Body of pancreas (tissue), 4 donors: ENCODE data around the gene SERPINB10. TPM values are rescaled to one million over a fixed set of nuclear protein-coding genes. Genes with fewer than 3 reads are reported as not detected.

Experiments
- ATAC-seq: fragments of 150-250 bp; one replicate; pipeline ENCODE4 v1.9.1; 2016
- DNase-seq, 4 donors: peaks; one replicate each; pipeline ENCODE4 v3.0.0-alpha.2; 2019
- H3K27ac ChIP-seq, 4 donors: fragments of 200-600 bp; sonication (generic); 1 replicate in 3 of 4; 2 replicates in 1 of 4; pipeline versions ENCODE4 v1.5.1 to v1.6.1; 2016 to 2019; ENCODE audit warnings: mild to moderate bottlenecking in 1 of 4, mixed read lengths in 1 of 4, moderate library complexity in 1 of 4
- H3K27me3 ChIP-seq, 2 donors: fragments of 200-600 bp; sonication (generic); one replicate each; pipeline ENCODE4 v1.6.0; 2016; ENCODE audit warnings: mild to moderate bottlenecking in 1 of 2
- H3K36me3 ChIP-seq, 2 donors: fragments of 200-600 bp; sonication (generic); replicated peaks in 1 of 2; 2 replicates each; pipeline ENCODE4 v1.5.1; 2016; ENCODE audit warnings: low read depth in 2 of 2; ENCODE audit not compliant: insufficient read depth in 1 of 2
- H3K4me1 ChIP-seq: fragments of 200-600 bp; sonication (generic); one replicate; pipeline ENCODE4 v1.6.0; 2016
- H3K4me3 ChIP-seq, 2 donors: fragments of 200-600 bp; sonication (generic); 1 replicate in 1 of 2; 2 replicates in 1 of 2; pipeline ENCODE4 v1.5.1; 2016 to 2019
- H3K9me3 ChIP-seq, 3 donors: fragments of 200-600 bp; sonication (generic); 1 replicate in 2 of 3; 2 replicates in 1 of 3; pipeline ENCODE4 v1.5.1; 2016
- CTCF ChIP-seq, 7 experiments: fragments of 450-650 bp in 4 of 7; fragments of 200-600 bp in 3 of 7; sonication (generic) in 3 of 7; IDR thresholded peaks; one replicate each; pipeline ENCODE4 v1.5.1; 2016 to 2019; ENCODE audit warnings: antibody characterized with exemption in 7 of 7
- POLR2A ChIP-seq, 3 donors: fragments of 450-650 bp; IDR thresholded peaks; one replicate each; pipeline ENCODE4 v1.6.1; 2016; ENCODE audit warnings: antibody characterized with exemption in 3 of 3, mild to moderate bottlenecking in 2 of 3
- WGBS, 2 donors: methylation state at CpG; one replicate each; pipeline ENCODE4 v1.1.5; 2017; 5-methylcytosine and 5-hydroxymethylcytosine counted together
- intact Hi-C: fragments of 100-400 bp; cut with DNase I; formaldehyde crosslinking; loops from one replicate; pipeline ENCODE4 v1.15.1; 2023
- total RNA-seq, 2 donors: library from RNA; depleted of rRNA; stranded (reverse); fragments of >200 nt; gene quantifications; one replicate each; pipeline ENCODE4 v1.1.0, GENCODE V29; 2016

SERPINB10 gene
- total RNA-seq, 2 donors from 2014 or later, result not detected

GRCh38 chr18:63894106-63894772 is 13.5 kb upstream of the SERPINB10 start:
- Histone ChIP-seq H3K4me1 (no peaks in the 10 kb centered on the region), H3K36me3 (no peaks in the 10 kb centered on the region), H3K4me3 (no peak overlapping the region), H3K27me3 (no peaks in the 10 kb centered on the region), H3K27ac (no peak overlapping the region), H3K9me3 (no peaks in the 10 kb centered on the region)
- 81 to 83% methylated on average over 6 of the region's 6 CpGs for WGBS, 2 donors
- ATAC-seq (no peak), DNase-seq (no peak)
- TF ChIP-seq POLR2A (IDR thresholded peaks at IDR 0.05) (no peak), CTCF (IDR thresholded peaks at IDR 0.05) (no peak)
- intact Hi-C loops, result no loop called here

GRCh38 chr18:63895190-63895589 is 12.6 kb upstream of the SERPINB10 start:
- Histone ChIP-seq H3K4me1 (no peaks in the 10 kb centered on the region), H3K9me3 (no peaks in the 10 kb centered on the region), H3K27ac (no peak overlapping the region), H3K4me3 (no peak overlapping the region), H3K27me3 (no peaks in the 10 kb centered on the region), H3K36me3 (no peaks in the 10 kb centered on the region)
- ATAC-seq (no peak), DNase-seq (no peak)
- intact Hi-C loops, result no loop called here
- 73 to 80% methylated on average over 6 of the region's 6 CpGs for whole genome bisulfite sequencing, 2 donors
- TF ChIP-seq POLR2A (IDR thresholded peaks at IDR 0.05) (no peak), CTCF (IDR thresholded peaks at IDR 0.05) (no peak)

GRCh38 chr18:63897072-63897471 is 10.7 kb upstream of the SERPINB10 start:
- Histone ChIP-seq H3K4me3 (no peak overlapping the region), H3K4me1 (no peaks in the 10 kb centered on the region), H3K36me3 (no peaks in the 10 kb centered on the region), H3K9me3 (no peaks in the 10 kb centered on the region), H3K27ac (no peak overlapping the region), H3K27me3 (no peaks in the 10 kb centered on the region)
- WGBS, 2 donors, result 54 to 67% methylated on average over 4 of the region's 4 CpGs
- ATAC-seq, result peak; percentile 69
- no peak for DNase-seq
- intact Hi-C loops, result no loop called here
- TF ChIP-seq POLR2A (IDR thresholded peaks at IDR 0.05) (no peak), CTCF (IDR thresholded peaks at IDR 0.05) (no peak)

- Histone ChIP-seq H3K9me3 (no peaks in the 10 kb centered on the region), H3K36me3 (no peaks in the 10 kb centered on the region), H3K27me3 (no peaks in the 10 kb centered on the region), H3K4me3 (no peak overlapping the region), H3K4me1 (no peaks in the 10 kb centered on the region), H3K27ac (no peak overlapping the region)
- intact Hi-C loops, result no loop called here
- no peak for ATAC-seq
- no peak for DNase-seq
- TF ChIP-seq POLR2A (IDR thresholded peaks at IDR 0.05) (no peak), CTCF (IDR thresholded peaks at IDR 0.05) (no peak)
Observed at GRCh38 chr18:63899206-63899605, 8.6 kb upstream of the SERPINB10 start.

GRCh38 chr18:63903851-63904570 is 3.7 kb upstream of the SERPINB10 start:
- ATAC-seq, result no peak
- H3K27me3 ChIP-seq, result no peaks in the 10 kb centered on the region
- no peaks in the 10 kb centered on the region for H3K36me3 ChIP-seq

More at GRCh38 chr18:63903851-63904570, 3.7 kb upstream of the SERPINB10 start:
- Histone ChIP-seq H3K4me3 (no peak overlapping the region), H3K4me1 (no peaks in the 10 kb centered on the region), H3K27ac (no peak overlapping the region), H3K9me3 (no peaks in the 10 kb centered on the region)
- no peak for DNase-seq
- intact Hi-C loops, result no loop called here
- WGBS, 2 donors, result 91 to 94% methylated on average over 1 of the region's 1 CpG
- no peak for TF ChIP-seq POLR2A (IDR thresholded peaks at IDR 0.05)
- no peak for TF ChIP-seq CTCF (IDR thresholded peaks at IDR 0.05)
